Measurements from ENCODE around the gene NINJ1.
"Not testable (repeated sequence)": the region's sequence is repeated elsewhere in the genome, so short reads cannot be mapped to it uniquely, and the experiment has no call there.

The NINJ1 gene

GRCh38 chr9:93110311-93110855 lies 23.7 kb downstream of the NINJ1 start:
- no peak overlapping the region for H3K27ac ChIP-seq
- DNase-seq (ENCODE audit: low read depth, low spot score) = no peak

GRCh38 chr9:93108291-93109041 lies 25.6 kb downstream of the NINJ1 start:
- no peak for DNase-seq (ENCODE audit: low read depth, low spot score)
- no peak overlapping the region for H3K27ac ChIP-seq

GRCh38 chr9:93107825-93108161 lies 26.3 kb downstream of the NINJ1 start:
- no peak overlapping the region for H3K27ac ChIP-seq
- DNase-seq (ENCODE audit: low read depth, low spot score) = no peak

DNA sequence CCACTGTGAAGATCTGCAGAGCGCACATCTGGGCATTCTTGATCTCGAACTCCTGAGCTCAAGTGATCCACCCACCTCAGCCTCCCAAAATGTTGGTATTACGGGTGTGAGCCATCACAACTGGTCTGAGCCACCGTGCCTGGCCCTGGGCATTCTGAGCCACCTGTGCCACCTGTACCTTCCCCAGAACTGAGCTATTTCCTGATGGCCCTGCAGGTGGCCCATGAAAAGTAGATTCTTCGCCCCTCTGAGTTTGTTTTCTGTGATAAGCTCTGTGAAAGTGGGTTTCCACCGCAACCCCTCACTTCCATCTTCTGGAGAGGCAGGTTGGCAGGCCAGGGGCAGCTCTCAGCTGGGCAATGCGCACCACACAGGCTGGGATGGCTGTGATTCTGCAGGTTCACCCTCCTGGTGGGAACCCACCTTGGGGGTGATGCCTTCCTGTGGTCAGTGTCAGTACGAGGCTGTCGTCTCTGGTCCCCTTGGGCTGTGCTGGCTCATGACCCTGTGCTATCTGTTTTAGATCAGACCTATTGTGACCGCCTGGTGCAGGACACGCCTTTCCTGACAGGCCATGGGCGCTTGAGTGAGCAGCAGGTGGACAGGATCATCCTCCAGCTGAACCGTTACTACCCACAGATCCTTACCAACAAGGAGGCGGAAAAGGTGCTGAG lies 26.8 kb downstream of the NINJ1 start:
- no peak overlapping the region for H3K27ac ChIP-seq

GRCh38 chr9:93105620-93106019 lies 28.4 kb downstream of the NINJ1 start:
- no peak for DNase-seq (ENCODE audit: low read depth, low spot score)
- H3K27ac ChIP-seq = no peak overlapping the region

More for the DNA sequence above, 26.8 kb downstream of the NINJ1 start:
- DNase-seq (ENCODE audit: low read depth, low spot score) = no peak

- not testable (repeated sequence) for DNase-seq (ENCODE audit: low read depth, low spot score)
Observed at GRCh38 chr9:93101086-93101485, 33.0 kb downstream of the NINJ1 start.

GRCh38 chr9:93100276-93100636 lies 33.8 kb downstream of the NINJ1 start:
- no peak overlapping the region for H3K27ac ChIP-seq
- DNase-seq (ENCODE audit: low read depth, low spot score) = no peak

More at GRCh38 chr9:93101086-93101485, 33.0 kb downstream of the NINJ1 start:
- H3K27ac ChIP-seq = not testable (repeated sequence)

GRCh38 chr9:93099551-93100275 lies 34.3 kb downstream of the NINJ1 start:
- no peak for DNase-seq (ENCODE audit: low read depth, low spot score)
- H3K27ac ChIP-seq = peak overlapping the region; percentile 62

- DNase-seq (ENCODE audit: low read depth, low spot score) = peak; percentile 66
- peak overlapping the region; percentile 62 for H3K27ac ChIP-seq
Observed at GRCh38 chr9:93098236-93098946, 35.7 kb downstream of the NINJ1 start.

GRCh38 chr9:93097511-93098201 lies 36.4 kb downstream of the NINJ1 start:
- DNase-seq (ENCODE audit: low read depth, low spot score) = no peak
- H3K27ac ChIP-seq = peak overlapping the region; percentile 62

DNA sequence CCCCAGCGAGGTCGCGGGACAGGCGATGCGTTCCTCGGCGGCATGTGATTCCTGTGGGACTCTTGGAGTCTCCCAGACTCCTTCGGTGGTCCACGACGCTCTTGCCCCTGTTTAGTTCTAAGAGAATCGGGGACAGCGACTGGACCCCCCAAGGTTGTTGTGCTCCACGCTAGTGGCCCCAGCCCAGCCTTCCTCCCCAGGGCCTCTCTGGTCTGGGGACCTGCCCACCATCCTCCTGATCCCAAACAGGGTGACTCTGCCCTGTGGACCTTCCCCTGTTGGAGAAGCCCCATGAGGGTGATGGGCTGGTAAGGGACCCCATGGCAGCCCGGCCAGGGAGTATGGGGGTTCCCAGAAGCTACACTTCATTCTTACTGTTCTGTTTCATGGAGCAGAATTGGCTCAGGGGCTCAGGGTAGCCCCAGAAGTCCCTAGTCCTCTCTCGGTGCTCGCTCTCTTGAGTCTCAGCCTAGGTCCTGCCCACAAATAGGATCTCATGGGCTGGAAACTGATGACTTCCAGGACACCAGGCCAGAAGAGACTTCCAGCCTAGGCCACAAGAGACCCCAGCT lies 37.2 kb downstream of the NINJ1 start:
- peak overlapping the region; percentile 62 for H3K27ac ChIP-seq
- no peak for DNase-seq (ENCODE audit: low read depth, low spot score)

DNA sequence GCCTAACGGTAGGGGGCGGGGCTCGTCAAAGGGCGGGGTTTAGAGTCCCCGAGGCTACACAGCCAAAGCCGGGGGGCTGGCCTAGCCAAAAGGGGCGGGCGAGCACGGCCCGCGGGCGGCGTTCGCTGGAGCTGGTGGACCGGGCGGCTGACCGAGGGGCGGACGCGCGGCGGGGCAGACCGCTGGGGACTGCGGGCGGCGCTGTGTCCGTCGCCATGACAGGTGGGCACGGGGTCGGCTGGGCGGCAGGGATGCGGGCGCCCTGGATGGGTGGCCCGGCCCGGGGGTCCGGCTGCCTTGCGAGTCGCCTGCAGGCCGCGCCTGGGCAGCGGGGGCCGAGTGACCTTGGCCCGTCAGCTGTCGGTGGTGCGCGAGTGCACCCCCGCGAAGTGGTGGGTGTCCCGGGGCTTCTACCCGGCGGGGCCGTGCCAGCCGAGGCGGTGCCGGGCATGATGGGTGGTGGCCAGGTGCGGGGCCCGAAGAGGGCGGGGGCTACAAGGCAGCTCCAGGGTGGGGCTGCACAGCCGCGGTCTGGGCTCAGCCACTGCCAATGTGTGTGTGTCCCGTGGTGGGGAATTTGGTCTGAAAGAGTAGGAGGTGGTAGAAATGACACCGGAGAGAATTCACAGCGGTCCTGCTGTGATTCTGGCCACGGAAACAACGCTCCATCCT lies 37.8 kb downstream of the NINJ1 start, which contains the start of gene CARD19:
Gene CARD19, plus strand, starts transcription at position 87 of the 672 bp plus-strand sequence. Its CDS starts 129 bp downstream, at position 216.
- DNase-seq (ENCODE audit: low read depth, low spot score) = no peak

DNA sequence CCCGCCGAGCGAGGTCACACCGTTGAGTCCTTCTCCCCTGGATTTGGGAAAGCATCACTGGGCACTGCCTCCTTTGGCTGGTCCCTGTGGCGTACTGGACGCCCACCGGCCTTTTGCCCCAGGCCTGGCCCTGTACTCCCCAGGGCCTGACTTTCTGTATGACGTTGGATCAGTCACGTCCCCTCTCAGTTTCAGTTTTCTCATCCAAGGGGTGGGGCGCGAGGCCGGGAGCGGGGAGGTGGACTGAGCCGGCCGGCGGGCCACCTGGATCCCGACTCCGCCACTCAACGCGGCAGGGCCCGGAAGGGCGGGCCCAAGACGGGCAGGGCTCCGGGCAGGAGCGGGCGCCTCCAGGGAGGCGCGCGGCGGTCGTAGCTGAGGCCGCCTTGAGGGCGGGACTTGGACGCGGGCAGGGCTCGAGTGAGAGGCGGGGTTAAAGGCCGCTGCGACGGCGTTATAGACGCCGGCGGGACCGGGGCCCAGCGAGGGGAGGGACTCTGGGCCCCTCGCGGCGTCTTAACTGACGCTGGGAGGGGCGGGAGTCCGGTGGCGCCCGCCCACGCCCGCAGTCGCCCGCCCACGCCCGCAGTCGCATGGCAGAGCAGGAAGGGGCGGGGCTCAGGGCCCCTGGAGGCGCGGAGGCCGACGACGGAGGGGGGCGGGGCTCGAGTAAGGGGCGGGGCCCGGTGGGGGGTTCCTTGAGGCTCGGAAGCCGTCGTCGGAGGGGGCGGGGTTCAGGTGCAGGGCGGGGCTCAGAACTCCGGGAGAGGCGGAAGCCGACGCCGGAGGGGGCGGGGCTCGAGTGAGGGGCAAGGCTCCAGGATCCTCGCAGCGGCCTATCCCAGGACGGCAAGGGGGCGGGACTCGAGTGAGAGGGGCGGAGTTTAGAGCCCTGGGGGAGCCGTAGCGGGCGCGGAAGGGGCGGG lies 38.6 kb downstream of the NINJ1 start:
- peak overlapping the region; percentile 80 for H3K27ac ChIP-seq

More for the DNA sequence above, 37.8 kb downstream of the NINJ1 start, which contains the start of gene CARD19:
- H3K27ac ChIP-seq = peak within 1 kb of the TSS; percentile 80

GRCh38 chr9:93094658-93095204 lies 39.3 kb downstream of the NINJ1 start:
- DNase-seq (ENCODE audit: low read depth, low spot score) = no peak
- H3K27ac ChIP-seq = peak overlapping the region; percentile 80

More for the DNA sequence above, 38.6 kb downstream of the NINJ1 start:
- DNase-seq (ENCODE audit: low read depth, low spot score) = peak; percentile 84

DNA sequence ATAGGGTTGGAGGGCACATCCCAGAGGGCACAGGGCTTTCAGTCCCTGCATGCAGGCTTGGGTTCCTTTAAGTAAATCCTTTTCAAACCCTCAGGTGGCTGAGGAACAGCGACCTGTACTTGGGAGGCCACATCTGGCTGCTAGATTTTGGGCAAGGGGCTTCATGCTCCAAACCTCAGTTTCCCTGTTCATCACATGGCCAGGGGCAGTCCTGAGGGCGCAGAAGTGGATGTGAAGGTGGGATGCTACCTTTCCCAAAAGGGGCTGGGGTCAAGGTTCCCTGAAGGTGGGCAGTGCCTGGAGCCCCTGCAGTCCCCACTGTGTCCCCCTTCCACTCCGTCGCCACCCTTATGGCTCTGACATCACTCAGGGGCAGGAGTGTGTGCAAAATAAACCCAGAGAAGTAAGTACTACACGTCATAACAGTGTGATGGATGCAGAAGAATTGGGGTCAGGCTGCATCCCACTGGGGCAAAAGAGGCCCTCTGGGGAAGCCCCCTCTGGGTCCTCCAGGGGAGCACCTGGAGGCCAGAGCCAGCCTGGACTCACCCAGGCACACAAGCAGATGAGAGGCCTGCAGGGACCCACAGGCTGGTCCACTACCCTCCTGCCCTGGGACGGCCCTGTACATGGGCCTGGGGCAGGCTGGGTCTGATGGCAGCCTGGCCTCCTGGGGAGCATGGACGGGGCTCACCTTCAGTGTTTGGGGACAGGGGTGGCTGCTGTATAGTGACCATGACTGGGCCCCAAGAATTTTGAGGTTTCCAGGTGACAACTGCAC lies 40.0 kb downstream of the NINJ1 start:
- H3K27ac ChIP-seq = no peak overlapping the region
- DNase-seq (ENCODE audit: low read depth, low spot score) = no peak

GRCh38 chr9:93093127-93093876 lies 40.7 kb downstream of the NINJ1 start:
- no peak overlapping the region for H3K27ac ChIP-seq
- DNase-seq (ENCODE audit: low read depth, low spot score) = no peak

Data from epithelial cell of prostate (primary cell).